ENCODE data around the gene AMPD3. TPM values are rescaled to one million over a fixed set of nuclear protein-coding genes. Genes with fewer than 3 reads are reported as not detected.

Gene AMPD3
- total RNA-seq, 2 experiments from 2014 or later: 21.4 to 23.3 TPM

GRCh38 chr11:10453261-10453660 is 1.8 kb upstream of the AMPD3 start:
- Mint-ChIP-seq H3K27me3 (peaks cover 15% of the 10 kb centered on the region), H3K4me1 (peaks cover 67% of the 10 kb centered on the region), H3K4me3 (no peak overlapping the region), H3K9me3 (no peaks in the 10 kb centered on the region), H3K36me3 (ENCODE audit: low read depth) (peaks cover 9% of the 10 kb centered on the region), H3K27ac (no peak overlapping the region)
- ChIA-PET CTCF (interaction anchor here (0.7 to 11.1 kb wide), 6 partner anchors 11 to 101 kb away, joined by 3 to 66 read pairs (median 14); partner anchors contain the start of gene RNF141), POLR2A (interaction anchor here (0.6 kb wide), 1 partner anchor 51 kb away, joined by 3 read pairs; no protein-coding TSS in a partner anchor)
- DNase-seq: no peak

DNA sequence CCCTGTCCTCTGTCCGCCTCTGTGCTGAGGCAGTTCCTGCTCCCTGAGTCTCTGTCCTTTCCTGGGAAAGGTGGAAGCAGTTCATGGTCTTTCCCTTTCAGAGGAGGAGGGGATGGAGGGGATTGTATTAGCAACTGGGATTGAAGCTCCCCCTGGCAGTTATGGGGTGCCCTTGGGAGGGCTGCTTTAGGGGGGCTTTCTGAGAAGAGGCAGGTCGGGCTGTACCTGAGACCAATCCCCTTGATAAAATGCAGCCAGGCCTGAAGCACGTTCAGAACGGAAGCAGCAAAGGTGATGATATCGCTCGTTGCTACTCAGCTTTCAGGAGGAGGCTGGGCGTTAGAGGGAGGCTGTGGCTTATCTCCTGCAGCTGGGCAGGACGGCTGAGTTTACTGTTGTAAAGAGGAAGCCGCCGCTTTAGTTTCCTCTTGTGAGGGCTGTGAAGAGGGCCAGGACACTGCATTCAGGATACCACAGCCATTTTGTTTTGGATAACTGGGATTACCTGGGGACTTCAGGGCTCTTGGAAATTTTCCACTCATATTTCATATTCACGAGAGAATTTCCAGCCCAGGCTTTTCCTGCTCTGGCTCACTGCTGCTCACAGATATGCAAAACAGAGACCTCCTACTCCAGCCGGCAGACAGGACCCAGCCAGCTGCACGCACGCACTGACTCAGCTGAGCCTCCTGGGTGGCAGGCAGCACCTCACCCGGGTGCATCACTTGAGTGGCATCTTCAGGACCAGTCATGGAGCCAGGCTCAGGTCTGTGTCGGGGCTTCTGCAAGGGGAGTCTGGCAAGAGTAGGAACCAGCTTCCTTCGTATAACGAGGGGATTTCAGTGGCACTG is 798 bp downstream of the AMPD3 start:
- ChIA-PET POLR2A (interaction anchor here (1.0 to 6.1 kb wide), 21 partner anchors 8 to 1491 kb away, joined by 3 to 33 read pairs (median 4); partner anchors contain the start of genes CTR9, EIF4G2, RNF141 and TMEM9B), CTCF (interaction anchor here (0.7 to 11.1 kb wide), 10 partner anchors 10 to 281 kb away, joined by 3 to 66 read pairs (median 6); partner anchors contain the start of gene RNF141)
- Mint-ChIP-seq H3K36me3 (ENCODE audit: low read depth) (peaks cover 18% of the 10 kb centered on the region), H3K4me1 (peaks cover 78% of the 10 kb centered on the region), H3K4me3 (peak overlapping the region; percentile 84), H3K27ac (peak overlapping the region; percentile 90), H3K9me3 (no peaks in the 10 kb centered on the region), H3K27me3 (no peaks in the 10 kb centered on the region)
- peak; percentile 85 for DNase-seq

- CTCF ChIA-PET: interaction anchor here (0.7 to 11.1 kb wide), 9 partner anchors 12 to 280 kb away, joined by 3 to 66 read pairs (median 5); partner anchors contain the start of gene RNF141
- peak; percentile 22 for DNase-seq
- H3K27me3 Mint-ChIP-seq: no peaks in the 10 kb centered on the region
- H3K36me3 Mint-ChIP-seq (ENCODE audit: low read depth): peaks cover 22% of the 10 kb centered on the region
- H3K9me3 Mint-ChIP-seq: no peaks in the 10 kb centered on the region
- H3K4me1 Mint-ChIP-seq: peaks cover 74% of the 10 kb centered on the region
- POLR2A ChIA-PET: interaction anchor here (1.0 to 6.1 kb wide), 16 partner anchors 10 to 996 kb away, joined by 3 to 33 read pairs (median 4); partner anchors contain the start of genes CTR9, EIF4G2, RNF141 and WEE1
- H3K4me3 Mint-ChIP-seq: peak overlapping the region; percentile 84
- peak overlapping the region; percentile 90 for H3K27ac Mint-ChIP-seq
Measured at GRCh38 chr11:10456519-10456918, 1.5 kb downstream of the AMPD3 start.

GRCh38 chr11:10457901-10458300 is 2.8 kb downstream of the AMPD3 start:
- Mint-ChIP-seq H3K27me3 (no peaks in the 10 kb centered on the region), H3K4me1 (peaks cover 64% of the 10 kb centered on the region), H3K9me3 (no peaks in the 10 kb centered on the region), H3K36me3 (ENCODE audit: low read depth) (peaks cover 36% of the 10 kb centered on the region), H3K27ac (peak overlapping the region; percentile 90), H3K4me3 (peak overlapping the region; percentile 84)
- no peak for DNase-seq
- CTCF ChIA-PET: interaction anchor here (1.3 to 11.1 kb wide), 5 partner anchors 16 to 83 kb away, joined by 4 to 66 read pairs (median 25); partner anchors contain the start of gene RNF141
- POLR2A ChIA-PET: interaction anchor here (1.4 to 6.1 kb wide), 6 partner anchors 16 to 997 kb away, joined by 4 to 33 read pairs (median 14); partner anchors contain the start of genes EIF4G2, RNF141, ZBED5 and ZNF143

- Mint-ChIP-seq H3K4me1 (peaks cover 59% of the 10 kb centered on the region), H3K27ac (peak overlapping the region; percentile 98), H3K36me3 (ENCODE audit: low read depth) (peaks cover 49% of the 10 kb centered on the region), H3K4me3 (peak overlapping the region; percentile 79), H3K9me3 (no peaks in the 10 kb centered on the region), H3K27me3 (no peaks in the 10 kb centered on the region)
- DNase-seq: peak; percentile 72
- ChIA-PET CTCF (interaction anchor here (0.6 to 11.1 kb wide), 8 partner anchors 13 to 1144 kb away, joined by 3 to 66 read pairs (median 4); partner anchors contain the start of genes RNF141 and TMEM41B), POLR2A (interaction anchor here (0.5 to 6.1 kb wide), 16 partner anchors 14 to 1776 kb away, joined by 3 to 33 read pairs (median 3); partner anchors contain the start of genes EIF4G2, RNF141, RPL27A and TRIM66)
Measured at GRCh38 chr11:10459029-10459970, 4.2 kb downstream of the AMPD3 start.

GRCh38 chr11:10460611-10461275 is 5.7 kb downstream of the AMPD3 start:
- Mint-ChIP-seq H3K27ac (no peak overlapping the region), H3K36me3 (ENCODE audit: low read depth) (peaks cover 64% of the 10 kb centered on the region), H3K9me3 (no peaks in the 10 kb centered on the region), H3K4me3 (no peak overlapping the region), H3K27me3 (no peaks in the 10 kb centered on the region), H3K4me1 (peaks cover 45% of the 10 kb centered on the region)
- no peak for DNase-seq
- POLR2A ChIA-PET: interaction anchor here (1.8 kb wide), 1 partner anchor 19 kb away, joined by 4 read pairs; no protein-coding TSS in a partner anchor
- CTCF ChIA-PET: interaction anchor here (0.9 to 11.1 kb wide), 4 partner anchors 47 to 194 kb away, joined by 4 to 66 read pairs (median 6); partner anchors contain the start of gene RNF141

- Mint-ChIP-seq H3K4me3 (no peak overlapping the region), H3K9me3 (no peaks in the 10 kb centered on the region), H3K27ac (no peak overlapping the region), H3K27me3 (no peaks in the 10 kb centered on the region), H3K4me1 (peaks cover 40% of the 10 kb centered on the region), H3K36me3 (ENCODE audit: low read depth) (peaks cover 68% of the 10 kb centered on the region)
- POLR2A ChIA-PET: interaction anchor here (1.8 kb wide), 1 partner anchor 20 kb away, joined by 4 read pairs; no protein-coding TSS in a partner anchor
- no peak for DNase-seq
- CTCF ChIA-PET: interaction anchor here (0.9 to 11.1 kb wide), 4 partner anchors 48 to 193 kb away, joined by 4 to 66 read pairs (median 6); partner anchors contain the start of gene RNF141
Measured at GRCh38 chr11:10461276-10461790, 6.3 kb downstream of the AMPD3 start.

DNA sequence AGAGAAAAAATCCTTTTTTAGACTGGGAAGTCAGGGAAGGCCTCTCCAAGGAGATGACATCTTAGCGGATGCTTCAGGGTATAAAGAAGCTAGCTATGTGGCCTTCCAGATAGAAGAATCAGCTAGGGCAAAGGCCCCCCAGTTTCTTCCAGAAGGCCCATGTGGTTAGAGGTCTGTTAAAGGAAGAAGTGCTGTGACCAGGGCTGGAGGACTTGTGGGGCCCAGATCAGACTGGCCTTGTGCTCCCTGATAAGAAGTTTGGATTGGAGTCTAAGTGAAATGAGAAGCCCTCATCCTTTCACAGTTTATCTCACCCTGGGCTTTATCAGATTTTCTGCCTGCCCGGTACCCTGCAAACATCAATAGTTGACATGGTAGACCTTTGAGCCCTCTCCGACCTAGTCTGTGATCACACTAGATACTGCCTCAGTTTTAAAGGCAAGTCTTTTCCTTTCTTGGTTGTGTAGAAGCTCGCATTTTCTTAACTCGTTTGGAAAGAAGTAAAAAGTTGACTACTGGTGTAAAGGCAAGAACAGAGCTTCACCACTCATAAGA is 7.8 kb downstream of the AMPD3 start:
- Mint-ChIP-seq H3K36me3 (ENCODE audit: low read depth) (peaks cover 73% of the 10 kb centered on the region), H3K27ac (no peak overlapping the region), H3K4me3 (no peak overlapping the region), H3K4me1 (peaks cover 28% of the 10 kb centered on the region), H3K27me3 (no peaks in the 10 kb centered on the region), H3K9me3 (peaks cover 8% of the 10 kb centered on the region)
- ChIA-PET POLR2A (no interaction called here), CTCF (no interaction called here)
- no peak for DNase-seq

DNA sequence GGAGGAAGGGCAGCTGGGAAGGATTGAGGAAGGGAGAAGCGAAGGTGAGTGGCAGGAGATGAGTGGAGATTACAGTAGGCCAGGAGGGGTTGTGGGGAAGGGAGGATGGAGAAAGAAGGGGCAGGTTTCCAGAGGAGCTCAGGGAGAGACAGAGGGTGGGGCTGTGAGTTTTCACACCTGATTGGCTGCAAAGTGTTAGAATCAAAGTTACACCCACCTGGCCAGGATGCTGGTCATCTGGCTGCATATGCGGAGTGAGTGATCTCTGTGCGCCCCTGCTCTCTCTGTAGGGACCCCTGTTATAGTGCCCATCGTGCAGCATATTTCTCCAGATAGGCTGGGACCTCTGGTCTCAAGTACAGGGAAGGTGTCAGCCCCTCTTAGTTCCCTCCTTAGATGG is 18.3 kb downstream of the AMPD3 start:
- Mint-ChIP-seq H3K36me3 (ENCODE audit: low read depth) (peaks cover 43% of the 10 kb centered on the region), H3K4me1 (no peaks in the 10 kb centered on the region), H3K9me3 (peaks cover 7% of the 10 kb centered on the region), H3K27ac (no peak overlapping the region), H3K27me3 (no peaks in the 10 kb centered on the region), H3K4me3 (no peak overlapping the region)
- POLR2A ChIA-PET: no interaction called here
- DNase-seq: no peak
- CTCF ChIA-PET: no interaction called here

GRCh38 chr11:10474551-10474950 is 19.5 kb downstream of the AMPD3 start:
- CTCF ChIA-PET: no interaction called here
- DNase-seq: no peak
- Mint-ChIP-seq H3K36me3 (ENCODE audit: low read depth) (peaks cover 38% of the 10 kb centered on the region), H3K9me3 (no peaks in the 10 kb centered on the region), H3K27me3 (no peaks in the 10 kb centered on the region), H3K4me3 (no peak overlapping the region), H3K4me1 (no peaks in the 10 kb centered on the region), H3K27ac (no peak overlapping the region)
- POLR2A ChIA-PET: no interaction called here

- H3K4me3 Mint-ChIP-seq: no peak overlapping the region
- H3K27ac Mint-ChIP-seq: no peak overlapping the region
- no peaks in the 10 kb centered on the region for H3K9me3 Mint-ChIP-seq
- no peaks in the 10 kb centered on the region for H3K4me1 Mint-ChIP-seq
- no peaks in the 10 kb centered on the region for H3K27me3 Mint-ChIP-seq
- H3K36me3 Mint-ChIP-seq (ENCODE audit: low read depth): peaks cover 45% of the 10 kb centered on the region
- POLR2A ChIA-PET: no interaction called here
- CTCF ChIA-PET: interaction anchor here (1.3 kb wide), 1 partner anchor 64 kb away, joined by 3 read pairs; the partner anchor contains the start of gene RNF141
- DNase-seq: no peak
Measured at GRCh38 chr11:10476342-10476741, 21.3 kb downstream of the AMPD3 start.
